Liver (tissue), 9 donors: Measurements from ENCODE around the gene ZNF79. TPM values are rescaled to one million over a fixed set of nuclear protein-coding genes. Genes with fewer than 3 reads are reported as not detected.

Source experiments
- DNase-seq: peaks from one replicate; pipeline ENCODE4 v3.0.0-alpha.2; 2017; ENCODE audit warnings: low spot score
- H3K27ac ChIP-seq, 2 donors: one replicate each; pipeline ENCODE4 v1.7.0; 2013; ENCODE audit warnings: inconsistent platforms in 2 of 2, low read length in 2 of 2, control low read depth in 1 of 2, low read depth in 1 of 2, mild to moderate bottlenecking in 1 of 2
- H3K27me3 ChIP-seq, 4 donors: one replicate each; pipeline versions ENCODE4 v1.6.1 to v1.7.0; 2013; ENCODE audit warnings: low read length in 3 of 4, inconsistent platforms in 1 of 4, mild to moderate bottlenecking in 1 of 4, moderate library complexity in 1 of 4; ENCODE audit not compliant: control insufficient read depth in 4 of 4, insufficient read depth in 4 of 4
- H3K36me3 ChIP-seq, 4 donors: one replicate each; pipeline versions ENCODE4 v1.6.1 to v1.7.0; 2013; ENCODE audit warnings: low read length in 3 of 4, mild to moderate bottlenecking in 3 of 4, low read depth in 1 of 4, moderate library complexity in 1 of 4; ENCODE audit not compliant: control insufficient read depth in 4 of 4, insufficient read depth in 3 of 4
- H3K4me1 ChIP-seq, 4 donors: one replicate each; pipeline versions ENCODE4 v1.6.1 to v1.7.0; 2013; ENCODE audit warnings: low read length in 3 of 4, mild to moderate bottlenecking in 3 of 4, moderate library complexity in 1 of 4; ENCODE audit not compliant: control insufficient read depth in 4 of 4, insufficient read depth in 4 of 4
- H3K4me3 ChIP-seq, 3 donors: one replicate each; pipeline versions ENCODE4 v1.6.1 to v1.7.0; 2013; ENCODE audit warnings: low read length in 3 of 3, control low read depth in 1 of 3, low read depth in 1 of 3, mild to moderate bottlenecking in 1 of 3
- H3K9ac ChIP-seq, 2 donors: one replicate each; pipeline ENCODE4 v1.7.0; 2013; ENCODE audit warnings: low read length in 2 of 2, mild to moderate bottlenecking in 2 of 2, moderate library complexity in 2 of 2, control low read depth in 1 of 2, low read depth in 1 of 2
- H3K9me3 ChIP-seq, 4 donors: one replicate each; pipeline versions ENCODE4 v1.6.1 to v1.7.0; 2013; ENCODE audit warnings: low read length in 3 of 4; ENCODE audit not compliant: control insufficient read depth in 4 of 4
- EGR1 ChIP-seq, 2 donors: IDR thresholded peaks; 2 replicates each; pipeline ENCODE4 v1.6.1; 2016 to 2018; ENCODE audit warnings: antibody characterized with exemption in 2 of 2, low read depth in 2 of 2
- FOXA2 ChIP-seq: IDR thresholded peaks from 2 replicates; pipeline ENCODE4 v1.6.1; 2016; ENCODE audit warnings: antibody characterized with exemption
- GABPA ChIP-seq, 2 donors: IDR thresholded peaks in 1 of 2; conservative IDR thresholded peaks in 1 of 2; 2 replicates each; pipeline ENCODE4 v1.6.1; 2016; ENCODE audit warnings: antibody characterized with exemption in 2 of 2, mild to moderate bottlenecking in 1 of 2, moderate library complexity in 1 of 2
- HNF4A ChIP-seq, 2 donors: conservative IDR thresholded peaks; 2 replicates each; pipeline ENCODE4 v1.6.1; 2016; ENCODE audit warnings: antibody characterized with exemption in 2 of 2, mild to moderate bottlenecking in 2 of 2
- HNF4G ChIP-seq: IDR thresholded peaks from 2 replicates; pipeline ENCODE4 v1.6.1; 2016; ENCODE audit warnings: antibody characterized with exemption
- JUND ChIP-seq, 2 donors: IDR thresholded peaks; 2 replicates each; pipeline ENCODE4 v1.6.1; 2016; ENCODE audit warnings: antibody characterized with exemption in 2 of 2
- NR2F2 ChIP-seq: IDR thresholded peaks from 2 replicates; pipeline ENCODE4 v1.6.1; 2016; ENCODE audit warnings: antibody characterized with exemption
- RAD21 ChIP-seq, 2 donors: IDR thresholded peaks; 2 replicates each; pipeline ENCODE4 v1.6.1; 2016; ENCODE audit warnings: antibody characterized with exemption in 2 of 2, mild to moderate bottlenecking in 2 of 2
- RXRA ChIP-seq, 2 donors: IDR thresholded peaks; 2 replicates each; pipeline ENCODE4 v1.6.1; 2017 to 2018; ENCODE audit warnings: antibody characterized with exemption in 2 of 2, mild to moderate bottlenecking in 1 of 2
- SP1 ChIP-seq: IDR thresholded peaks from 2 replicates; pipeline ENCODE4 v1.6.1; 2018; ENCODE audit warnings: antibody characterized with exemption, mild to moderate bottlenecking
- TAF1 ChIP-seq: conservative IDR thresholded peaks from 2 replicates; pipeline ENCODE4 v1.6.1; 2016; ENCODE audit warnings: antibody characterized with exemption, mild to moderate bottlenecking
- YY1 ChIP-seq: IDR thresholded peaks from 2 replicates; pipeline ENCODE4 v1.6.1; 2016; ENCODE audit warnings: antibody characterized with exemption, mild to moderate bottlenecking
- WGBS: extraction: QIAGEN DNeasy Blood & Tissue Kit; methylation state at CpG from one replicate; pipeline ENCODE4 v1.1.7; 2013; 5-methylcytosine and 5-hydroxymethylcytosine counted together
- polyA plus RNA-seq, 2 donors: library from polyadenylated mRNA; stranded (reverse) in 1 of 2; unstranded in 1 of 2; fragments of 200-250 nt in 1 of 2; fragments of >200 nt in 1 of 2; fragmentation: Nextera tagmentation in 1 of 2; extraction: Ambion mirVana in 1 of 2; gene quantifications; one replicate each; pipeline versions ENCODE4 v1.2.1 to v1.2.3, GENCODE V29; 2013 to 2015
- total RNA-seq, 2 donors: library from RNA; depleted of rRNA; stranded (reverse); fragments of >200 nt; gene quantifications; one replicate each; pipeline ENCODE4 v1.2.3, GENCODE V29; 2014
- TF ChIP-seq, protein P1 (sequence below): IDR thresholded peaks from 2 replicates; pipeline ENCODE4 v1.6.1; 2016; ENCODE audit warnings: antibody characterized with exemption, mild to moderate bottlenecking
- TF ChIP-seq, protein P2 (sequence below): IDR thresholded peaks from 2 replicates; pipeline ENCODE4 v1.6.1; 2016; ENCODE audit warnings: antibody characterized with exemption
- TF ChIP-seq, protein P3 (sequence below): IDR thresholded peaks from 2 replicates; pipeline ENCODE4 v1.6.1; 2016; ENCODE audit warnings: antibody characterized with exemption
- TF ChIP-seq, protein P4 (sequence below): IDR thresholded peaks from 2 replicates; pipeline ENCODE4 v1.6.1; 2016; ENCODE audit warnings: antibody characterized with exemption
- TF ChIP-seq, protein P5 (sequence below): fragments of 150-350 bp; IDR thresholded peaks from 2 replicates; pipeline ENCODE4 v1.5.1; 2017; ENCODE audit warnings: improper control_type of control experiment, low read depth, low read length; ENCODE audit not compliant: missing input control
- donor health status: healthy.
- donor health status: healthy.
- donor health status: healthy.
- donor health status: healthy.
- donor health status: healthy.

Gene ZNF79
- total and polyA plus RNA-seq, 4 donors: 2.2 to 6.9 (median 4.2) TPM

DNA sequence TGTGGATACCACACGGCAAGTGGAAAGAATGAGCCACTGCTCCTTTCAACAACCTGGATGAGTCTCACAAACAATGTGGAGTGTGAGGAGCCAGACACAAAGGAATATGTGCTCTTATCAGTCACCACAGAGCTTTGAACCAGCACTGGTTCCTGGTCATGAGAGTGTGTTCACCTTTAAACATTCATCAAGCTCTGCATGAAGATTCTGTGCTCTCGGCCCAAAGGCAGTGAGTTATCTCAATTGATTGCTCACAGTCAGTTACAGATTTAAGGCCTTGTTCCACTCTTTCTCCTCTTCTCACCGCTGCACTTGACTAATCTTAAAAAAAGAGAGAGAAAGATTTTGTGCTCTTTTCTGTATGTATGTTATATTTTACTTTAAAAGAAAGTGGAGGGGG, 46.5 kb downstream of the ZNF79 start:
- TF ChIP-seq SP1 (no peak), EGR1 (IDR thresholded peaks at IDR 0.05; ENCODE audit: low read depth in 2 of 2) (no peak), RAD21 (IDR thresholded peaks at IDR 0.05) (no peak), TAF1 (no peak), GABPA (IDR thresholded peaks at IDR 0.05 in 1 of 2, conservative IDR thresholded peaks at IDR 0.05 in 1 of 2) (no peak), YY1 (no peak), JUND (IDR thresholded peaks at IDR 0.05) (no peak), HNF4A (conservative IDR thresholded peaks at IDR 0.05) (no peak), NR2F2 (no peak), HNF4G (no peak), FOXA2 (no peak)
- TF ChIP-seq, protein P1, sequence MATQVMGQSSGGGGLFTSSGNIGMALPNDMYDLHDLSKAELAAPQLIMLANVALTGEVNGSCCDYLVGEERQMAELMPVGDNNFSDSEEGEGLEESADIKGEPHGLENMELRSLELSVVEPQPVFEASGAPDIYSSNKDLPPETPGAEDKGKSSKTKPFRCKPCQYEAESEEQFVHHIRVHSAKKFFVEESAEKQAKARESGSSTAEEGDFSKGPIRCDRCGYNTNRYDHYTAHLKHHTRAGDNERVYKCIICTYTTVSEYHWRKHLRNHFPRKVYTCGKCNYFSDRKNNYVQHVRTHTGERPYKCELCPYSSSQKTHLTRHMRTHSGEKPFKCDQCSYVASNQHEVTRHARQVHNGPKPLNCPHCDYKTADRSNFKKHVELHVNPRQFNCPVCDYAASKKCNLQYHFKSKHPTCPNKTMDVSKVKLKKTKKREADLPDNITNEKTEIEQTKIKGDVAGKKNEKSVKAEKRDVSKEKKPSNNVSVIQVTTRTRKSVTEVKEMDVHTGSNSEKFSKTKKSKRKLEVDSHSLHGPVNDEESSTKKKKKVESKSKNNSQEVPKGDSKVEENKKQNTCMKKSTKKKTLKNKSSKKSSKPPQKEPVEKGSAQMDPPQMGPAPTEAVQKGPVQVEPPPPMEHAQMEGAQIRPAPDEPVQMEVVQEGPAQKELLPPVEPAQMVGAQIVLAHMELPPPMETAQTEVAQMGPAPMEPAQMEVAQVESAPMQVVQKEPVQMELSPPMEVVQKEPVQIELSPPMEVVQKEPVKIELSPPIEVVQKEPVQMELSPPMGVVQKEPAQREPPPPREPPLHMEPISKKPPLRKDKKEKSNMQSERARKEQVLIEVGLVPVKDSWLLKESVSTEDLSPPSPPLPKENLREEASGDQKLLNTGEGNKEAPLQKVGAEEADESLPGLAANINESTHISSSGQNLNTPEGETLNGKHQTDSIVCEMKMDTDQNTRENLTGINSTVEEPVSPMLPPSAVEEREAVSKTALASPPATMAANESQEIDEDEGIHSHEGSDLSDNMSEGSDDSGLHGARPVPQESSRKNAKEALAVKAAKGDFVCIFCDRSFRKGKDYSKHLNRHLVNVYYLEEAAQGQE: no peak
- TF ChIP-seq, protein P2, sequence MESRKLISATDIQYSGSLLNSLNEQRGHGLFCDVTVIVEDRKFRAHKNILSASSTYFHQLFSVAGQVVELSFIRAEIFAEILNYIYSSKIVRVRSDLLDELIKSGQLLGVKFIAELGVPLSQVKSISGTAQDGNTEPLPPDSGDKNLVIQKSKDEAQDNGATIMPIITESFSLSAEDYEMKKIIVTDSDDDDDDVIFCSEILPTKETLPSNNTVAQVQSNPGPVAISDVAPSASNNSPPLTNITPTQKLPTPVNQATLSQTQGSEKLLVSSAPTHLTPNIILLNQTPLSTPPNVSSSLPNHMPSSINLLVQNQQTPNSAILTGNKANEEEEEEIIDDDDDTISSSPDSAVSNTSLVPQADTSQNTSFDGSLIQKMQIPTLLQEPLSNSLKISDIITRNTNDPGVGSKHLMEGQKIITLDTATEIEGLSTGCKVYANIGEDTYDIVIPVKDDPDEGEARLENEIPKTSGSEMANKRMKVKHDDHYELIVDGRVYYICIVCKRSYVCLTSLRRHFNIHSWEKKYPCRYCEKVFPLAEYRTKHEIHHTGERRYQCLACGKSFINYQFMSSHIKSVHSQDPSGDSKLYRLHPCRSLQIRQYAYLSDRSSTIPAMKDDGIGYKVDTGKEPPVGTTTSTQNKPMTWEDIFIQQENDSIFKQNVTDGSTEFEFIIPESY: no peak
- TF ChIP-seq, protein P3, sequence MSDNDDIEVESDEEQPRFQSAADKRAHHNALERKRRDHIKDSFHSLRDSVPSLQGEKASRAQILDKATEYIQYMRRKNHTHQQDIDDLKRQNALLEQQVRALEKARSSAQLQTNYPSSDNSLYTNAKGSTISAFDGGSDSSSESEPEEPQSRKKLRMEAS: no peak
- TF ChIP-seq, protein P4, sequence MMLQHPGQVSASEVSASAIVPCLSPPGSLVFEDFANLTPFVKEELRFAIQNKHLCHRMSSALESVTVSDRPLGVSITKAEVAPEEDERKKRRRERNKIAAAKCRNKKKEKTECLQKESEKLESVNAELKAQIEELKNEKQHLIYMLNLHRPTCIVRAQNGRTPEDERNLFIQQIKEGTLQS: no peak
- TF ChIP-seq, protein P5, sequence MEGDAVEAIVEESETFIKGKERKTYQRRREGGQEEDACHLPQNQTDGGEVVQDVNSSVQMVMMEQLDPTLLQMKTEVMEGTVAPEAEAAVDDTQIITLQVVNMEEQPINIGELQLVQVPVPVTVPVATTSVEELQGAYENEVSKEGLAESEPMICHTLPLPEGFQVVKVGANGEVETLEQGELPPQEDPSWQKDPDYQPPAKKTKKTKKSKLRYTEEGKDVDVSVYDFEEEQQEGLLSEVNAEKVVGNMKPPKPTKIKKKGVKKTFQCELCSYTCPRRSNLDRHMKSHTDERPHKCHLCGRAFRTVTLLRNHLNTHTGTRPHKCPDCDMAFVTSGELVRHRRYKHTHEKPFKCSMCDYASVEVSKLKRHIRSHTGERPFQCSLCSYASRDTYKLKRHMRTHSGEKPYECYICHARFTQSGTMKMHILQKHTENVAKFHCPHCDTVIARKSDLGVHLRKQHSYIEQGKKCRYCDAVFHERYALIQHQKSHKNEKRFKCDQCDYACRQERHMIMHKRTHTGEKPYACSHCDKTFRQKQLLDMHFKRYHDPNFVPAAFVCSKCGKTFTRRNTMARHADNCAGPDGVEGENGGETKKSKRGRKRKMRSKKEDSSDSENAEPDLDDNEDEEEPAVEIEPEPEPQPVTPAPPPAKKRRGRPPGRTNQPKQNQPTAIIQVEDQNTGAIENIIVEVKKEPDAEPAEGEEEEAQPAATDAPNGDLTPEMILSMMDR: no peak
- no peak overlapping the region for H3K9ac ChIP-seq
- 98% methylated on average over 3 of the region's 3 CpGs for WGBS
- no peak overlapping the region for H3K4me3 ChIP-seq
- peaks cover 3 to 43% (median 21%) of the 10 kb centered on the region in 4 donors for H3K36me3 ChIP-seq
- DNase-seq: no peak
- no peaks in the 10 kb centered on the region for H3K27me3 ChIP-seq
- H3K4me1 ChIP-seq: no peaks in the 10 kb centered on the region
- H3K27ac ChIP-seq: no peak overlapping the region
- no peaks in the 10 kb centered on the region for H3K9me3 ChIP-seq

DNA sequence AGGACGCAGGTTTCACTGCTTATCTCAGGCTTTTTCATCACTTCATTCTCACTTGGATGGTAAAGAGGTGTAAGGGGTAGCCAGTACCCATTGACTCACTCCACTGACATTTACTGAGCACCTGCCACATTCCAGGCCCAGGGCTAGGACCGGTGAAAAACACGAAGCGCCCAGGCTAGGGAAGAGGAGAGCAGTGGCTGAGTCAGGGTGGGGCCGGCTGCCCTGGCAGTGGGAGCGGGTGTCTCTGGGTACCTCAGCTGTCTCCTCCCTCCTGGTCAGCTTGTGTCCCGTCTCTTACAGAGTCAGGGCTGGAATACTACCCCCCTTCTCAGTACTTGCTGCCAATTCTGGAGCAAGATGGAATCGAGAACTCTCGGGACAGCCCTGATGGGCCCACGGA, 49.3 kb downstream of the ZNF79 start:
- Histone ChIP-seq H3K9me3 (no peaks in the 10 kb centered on the region), H3K36me3 (peaks cover 1 to 45% (median 19%) of the 10 kb centered on the region in 4 donors), H3K27me3 (no peaks in the 10 kb centered on the region), H3K27ac (no peak overlapping the region), H3K4me3 (no peak overlapping the region), H3K9ac (no peak overlapping the region), H3K4me1 (no peaks in the 10 kb centered on the region)
- DNase-seq: no peak
- WGBS: 97% methylated on average over 10 of the region's 10 CpGs
- TF ChIP-seq EGR1 (IDR thresholded peaks at IDR 0.05; ENCODE audit: low read depth in 2 of 2) (no peak), GABPA (IDR thresholded peaks at IDR 0.05 in 1 of 2, conservative IDR thresholded peaks at IDR 0.05 in 1 of 2) (no peak), RAD21 (IDR thresholded peaks at IDR 0.05) (no peak), HNF4G (no peak), TAF1 (no peak), RXRA (IDR thresholded peaks at IDR 0.05) (no peak), SP1 (no peak), HNF4A (conservative IDR thresholded peaks at IDR 0.05) (no peak), NR2F2 (no peak), FOXA2 (no peak), YY1 (no peak)
- TF ChIP-seq, protein P5: no peak
- TF ChIP-seq, protein P1: no peak
- TF ChIP-seq, protein P3: no peak
